ENCODE data around the gene IDH3A. TPM values are rescaled to one million over a fixed set of nuclear protein-coding genes. Genes with fewer than 3 reads are reported as not detected.
"Not testable (repeated sequence)": the region's sequence is repeated elsewhere in the genome, so short reads cannot be mapped to it uniquely, and the experiment has no call there.

Gene IDH3A
- total RNA-seq, 1 experiment from 2014 or later = 112 TPM

GRCh38 chr15:78149805-78150751, 916 bp downstream of the IDH3A start:
- peaks cover 12% of the 10 kb centered on the region for H3K4me1 ChIP-seq (ENCODE audit: insufficient read depth, low read length, poor library complexity, severe bottlenecking)
- H3K4me3 ChIP-seq (ENCODE audit: low read depth, low read length, poor library complexity, severe bottlenecking) = peak overlapping the region; percentile 80
- BruUV-seq (replicated peaks) = no TSS peak
- DNase-seq (ENCODE audit: low spot score) = no peak
- H3K9me3 ChIP-seq (ENCODE audit: low read depth, low read length, poor library complexity, severe bottlenecking) = no peaks in the 10 kb centered on the region
- ChIA-PET CTCF (interaction anchor here (0.7 kb wide), 1 partner anchor 122 kb away, joined by 3 read pairs; no protein-coding TSS in a partner anchor), POLR2A (ENCODE audit: low non-redundant PET) (interaction anchor here (0.7 kb wide), 1 partner anchor 90 kb away, joined by 14 read pairs; no protein-coding TSS in a partner anchor)
- H3K36me3 ChIP-seq (ENCODE audit: insufficient read depth, low read length, poor library complexity, severe bottlenecking) = no peaks in the 10 kb centered on the region
- H3K27ac ChIP-seq (ENCODE audit: low read depth, low read length, poor library complexity, severe bottlenecking) = peak overlapping the region; percentile 45
- no peaks in the 10 kb centered on the region for H3K27me3 ChIP-seq (replicated peaks; ENCODE audit: insufficient read depth, low read depth, low read length, poor library complexity)
- TF ChIP-seq, protein P1, sequence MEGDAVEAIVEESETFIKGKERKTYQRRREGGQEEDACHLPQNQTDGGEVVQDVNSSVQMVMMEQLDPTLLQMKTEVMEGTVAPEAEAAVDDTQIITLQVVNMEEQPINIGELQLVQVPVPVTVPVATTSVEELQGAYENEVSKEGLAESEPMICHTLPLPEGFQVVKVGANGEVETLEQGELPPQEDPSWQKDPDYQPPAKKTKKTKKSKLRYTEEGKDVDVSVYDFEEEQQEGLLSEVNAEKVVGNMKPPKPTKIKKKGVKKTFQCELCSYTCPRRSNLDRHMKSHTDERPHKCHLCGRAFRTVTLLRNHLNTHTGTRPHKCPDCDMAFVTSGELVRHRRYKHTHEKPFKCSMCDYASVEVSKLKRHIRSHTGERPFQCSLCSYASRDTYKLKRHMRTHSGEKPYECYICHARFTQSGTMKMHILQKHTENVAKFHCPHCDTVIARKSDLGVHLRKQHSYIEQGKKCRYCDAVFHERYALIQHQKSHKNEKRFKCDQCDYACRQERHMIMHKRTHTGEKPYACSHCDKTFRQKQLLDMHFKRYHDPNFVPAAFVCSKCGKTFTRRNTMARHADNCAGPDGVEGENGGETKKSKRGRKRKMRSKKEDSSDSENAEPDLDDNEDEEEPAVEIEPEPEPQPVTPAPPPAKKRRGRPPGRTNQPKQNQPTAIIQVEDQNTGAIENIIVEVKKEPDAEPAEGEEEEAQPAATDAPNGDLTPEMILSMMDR (conservative IDR thresholded peaks at IDR 0.05; ENCODE audit: low read depth, low read length) = no peak
- no peak for TF ChIP-seq EZH2 (IDR thresholded peaks at IDR 0.05; ENCODE audit: borderline replicate concordance, low read depth, low read length, poor library complexity, severe bottlenecking)
- intact Hi-C loops (cut with micrococcal nuclease; ENCODE audit: unreplicated experiment) = no loop called here

DNA sequence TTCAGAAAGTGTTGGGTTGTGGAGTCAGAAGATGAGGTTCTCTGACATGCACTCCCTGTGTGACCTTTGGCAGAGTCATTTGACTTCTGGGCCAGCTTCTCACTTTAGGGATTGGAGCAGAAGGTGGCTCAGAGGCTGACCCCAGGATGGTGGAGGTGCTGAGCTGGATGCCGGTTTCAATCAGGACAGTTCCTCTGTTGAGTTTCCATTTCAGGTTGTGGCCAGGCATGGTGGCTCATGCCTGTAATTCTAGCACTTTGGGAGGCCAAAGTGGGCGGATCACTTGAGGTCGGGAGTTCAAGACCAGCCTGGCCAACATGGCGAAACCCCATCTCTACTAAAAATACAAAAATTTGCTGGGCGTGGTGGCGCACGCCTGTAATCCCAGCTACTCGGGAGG, 1.9 kb downstream of the IDH3A start:
- peaks cover 17% of the 10 kb centered on the region for H3K4me1 ChIP-seq (ENCODE audit: insufficient read depth, low read length, poor library complexity, severe bottlenecking)
- CTCF ChIA-PET; H3K36me3 ChIP-seq (ENCODE audit: insufficient read depth, low read length, poor library complexity, severe bottlenecking); H3K27ac ChIP-seq (ENCODE audit: low read depth, low read length, poor library complexity, severe bottlenecking); BruUV-seq (replicated peaks); H3K4me3 ChIP-seq (ENCODE audit: low read depth, low read length, poor library complexity, severe bottlenecking); intact Hi-C loops (cut with micrococcal nuclease; ENCODE audit: unreplicated experiment); DNase-seq (ENCODE audit: low spot score); H3K27me3 ChIP-seq (replicated peaks; ENCODE audit: insufficient read depth, low read depth, low read length, poor library complexity); H3K9me3 ChIP-seq (ENCODE audit: low read depth, low read length, poor library complexity, severe bottlenecking): not testable (repeated sequence)
- POLR2A ChIA-PET (ENCODE audit: low non-redundant PET) = interaction anchor here (0.7 kb wide), 1 partner anchor 130 kb away, joined by 11 read pairs; no protein-coding TSS in a partner anchor

- no peak for DNase-seq (ENCODE audit: low spot score)
- TF ChIP-seq EZH2 (IDR thresholded peaks at IDR 0.05; ENCODE audit: borderline replicate concordance, low read depth, low read length, poor library complexity, severe bottlenecking) = no peak
- TF ChIP-seq, protein P1 (conservative IDR thresholded peaks at IDR 0.05; ENCODE audit: low read depth, low read length) = no peak
- CTCF ChIA-PET = no interaction called here
- intact Hi-C loops (cut with micrococcal nuclease; ENCODE audit: unreplicated experiment) = no loop called here
- POLR2A ChIA-PET (ENCODE audit: low non-redundant PET) = no interaction called here
- Histone ChIP-seq H3K4me1 (ENCODE audit: insufficient read depth, low read length, poor library complexity, severe bottlenecking) (peaks cover 10% of the 10 kb centered on the region), H3K27me3 (replicated peaks; ENCODE audit: insufficient read depth, low read depth, low read length, poor library complexity) (no peaks in the 10 kb centered on the region), H3K9me3 (ENCODE audit: low read depth, low read length, poor library complexity, severe bottlenecking) (no peaks in the 10 kb centered on the region), H3K36me3 (ENCODE audit: insufficient read depth, low read length, poor library complexity, severe bottlenecking) (peaks cover 4% of the 10 kb centered on the region), H3K4me3 (ENCODE audit: low read depth, low read length, poor library complexity, severe bottlenecking) (no peak overlapping the region), H3K27ac (ENCODE audit: low read depth, low read length, poor library complexity, severe bottlenecking) (no peak overlapping the region)
- no TSS peak for BruUV-seq (replicated peaks)
These were observed 5.8 kb downstream of the IDH3A start for GRCh38 chr15:78154955-78155354.

Measured in A673 (cell line).